IMR-90 (cell line): ENCODE data around the gene ARPP21. TPM values are rescaled to one million over a fixed set of nuclear protein-coding genes. Genes with fewer than 3 reads are reported as not detected.

Source experiments
- ATAC-seq: fragments of 200-7000 bp; cut with Tn5 transposase; 2 replicates; pipeline ENCODE4 v1.9.1; 2020; ENCODE audit warnings: low read depth, mild to moderate bottlenecking, moderate library complexity
- BruUV-seq: library from RNA; stranded (reverse); fragments of 400-500 nt; replicated peaks from 2 replicates; lab custom pipeline; 2021; lab: Mats Ljungman, UMichigan
- CTCF ChIA-PET: fragments of 300-600 bp; formaldehyde crosslinking; extraction: SDS; loops from one replicate; lab custom pipeline; 2021; ENCODE audit warnings: antibody characterized with exemption; lab: Yijun Ruan, JAX
- POLR2A ChIA-PET: fragments of 300-600 bp; sonication (Branson Sonifier 250); formaldehyde crosslinking; loops from one replicate; lab custom pipeline; 2022; ENCODE audit warnings: antibody characterized with exemption; ENCODE audit not compliant: unreplicated experiment; lab: Charles Lee
- DNase-seq: peaks from one replicate; pipeline ENCODE4 v3.0.0; 2013
- H2AFZ ChIP-seq: replicated peaks from 2 replicates; pipeline ENCODE3; 2013; ENCODE audit warnings: low read length, mild to moderate bottlenecking; ENCODE audit not compliant: poor library complexity
- H2AK5ac ChIP-seq: 2 replicates; pipeline ENCODE4 v1.6.1; 2013; ENCODE audit warnings: low read depth, low read length, inconsistent platforms
- H2AK9ac ChIP-seq: replicated peaks from 2 replicates; pipeline ENCODE3; 2013; ENCODE audit warnings: mild to moderate bottlenecking, low read depth, low read length, moderate library complexity; ENCODE audit not compliant: poor library complexity
- H2BK120ac ChIP-seq: 2 replicates; pipeline ENCODE4 v1.6.1; 2013; ENCODE audit warnings: low read depth, low read length, inconsistent platforms
- H2BK15ac ChIP-seq: 3 replicates; pipeline ENCODE4 v1.6.1; 2013; ENCODE audit warnings: low read depth, low read length, inconsistent platforms
- H2BK20ac ChIP-seq: 2 replicates; pipeline ENCODE4 v1.6.1; 2013; ENCODE audit warnings: low read depth, mild to moderate bottlenecking, inconsistent platforms, low read length, moderate library complexity
- H2BK5ac ChIP-seq: 2 replicates; pipeline ENCODE4 v1.6.1; 2013; ENCODE audit warnings: mild to moderate bottlenecking, low read depth, low read length, inconsistent platforms; ENCODE audit not compliant: poor library complexity, severe bottlenecking
- H3K14ac ChIP-seq: replicated peaks from 2 replicates; pipeline ENCODE4 v1.6.1; 2013; ENCODE audit warnings: low read depth, low read length, inconsistent platforms
- H3K18ac ChIP-seq: 2 replicates; pipeline ENCODE4 v1.6.1; 2013; ENCODE audit warnings: low read depth, low read length, control low read depth
- H3K23ac ChIP-seq: 2 replicates; pipeline ENCODE4 v1.6.1; 2013; ENCODE audit warnings: low read depth, low read length, inconsistent platforms
- H3K27ac ChIP-seq: 2 replicates; pipeline ENCODE4 v1.5.1; 2013; ENCODE audit warnings: mild to moderate bottlenecking, control low read depth, low read length; ENCODE audit not compliant: insufficient read depth
- H3K27me3 ChIP-seq: 2 replicates; pipeline ENCODE4 v1.6.1; 2013; ENCODE audit warnings: low read length; ENCODE audit not compliant: control insufficient read depth, insufficient read depth
- H3K36me3 ChIP-seq: 2 replicates; pipeline ENCODE4 v1.6.1; 2013; ENCODE audit warnings: low read length, mixed read lengths; ENCODE audit not compliant: control insufficient read depth, insufficient read depth
- H3K4ac ChIP-seq: 2 replicates; pipeline ENCODE4 v1.6.1; 2013; ENCODE audit warnings: low read depth, low read length, inconsistent platforms
- H3K4me1 ChIP-seq: 2 replicates; pipeline ENCODE4 v1.6.1; 2013; ENCODE audit warnings: low read length, mixed read lengths; ENCODE audit not compliant: control insufficient read depth, insufficient read depth
- H3K4me2 ChIP-seq: 2 replicates; pipeline ENCODE4 v1.6.1; 2013; ENCODE audit warnings: low read depth, mild to moderate bottlenecking, control low read depth, low read length, moderate library complexity
- H3K4me3 ChIP-seq: 2 replicates; pipeline ENCODE4 v1.5.1; 2013; ENCODE audit warnings: low read depth, mild to moderate bottlenecking, control low read depth, low read length, moderate library complexity; ENCODE audit not compliant: insufficient read depth
- H3K56ac ChIP-seq: 2 replicates; pipeline ENCODE4 v1.6.1; 2013; ENCODE audit warnings: low read length, inconsistent platforms; ENCODE audit not compliant: insufficient read depth; ENCODE audit errors: extremely low read depth
- H3K79me1 ChIP-seq, 2 experiments: 2 replicates each; pipeline ENCODE4 v1.6.1; 2013; ENCODE audit warnings: low read length in 2 of 2, inconsistent platforms in 1 of 2, low read depth in 1 of 2
- H3K9ac ChIP-seq: 2 replicates; pipeline ENCODE4 v1.6.1; 2013; ENCODE audit warnings: low read depth, low read length, control low read depth
- H3K9me1 ChIP-seq: 2 replicates; pipeline ENCODE4 v1.6.1; 2013; ENCODE audit warnings: low read length, inconsistent platforms; ENCODE audit not compliant: insufficient read depth
- H3K9me3 ChIP-seq: 2 replicates; pipeline ENCODE4 v1.6.1; 2013; ENCODE audit warnings: low read length; ENCODE audit not compliant: control insufficient read depth, insufficient read depth
- H4K20me1 ChIP-seq: 2 replicates; pipeline ENCODE4 v1.6.1; 2013; ENCODE audit warnings: low read length, inconsistent platforms; ENCODE audit not compliant: insufficient read depth
- H4K5ac ChIP-seq: 2 replicates; pipeline ENCODE4 v1.6.1; 2013; ENCODE audit warnings: mild to moderate bottlenecking, low read depth, low read length, control low read depth
- H4K8ac ChIP-seq, 2 experiments: 2 replicates each; pipeline ENCODE4 v1.6.1; 2013; ENCODE audit warnings: low read depth in 2 of 2, low read length in 2 of 2, control low read depth in 1 of 2, inconsistent platforms in 1 of 2
- H4K91ac ChIP-seq: 2 replicates; pipeline ENCODE4 v1.6.1; 2013; ENCODE audit warnings: low read depth, low read length, inconsistent platforms; ENCODE audit not compliant: insufficient read depth
- BHLHE40 ChIP-seq: fragments of 150-350 bp; IDR thresholded peaks from 2 replicates; pipeline ENCODE4 v1.6.1; 2016; ENCODE audit warnings: mild to moderate bottlenecking, low read depth, low read length
- CEBPB ChIP-seq: IDR thresholded peaks from 2 replicates; pipeline ENCODE4 v1.6.1; 2012; ENCODE audit warnings: low read depth, low read length, improper control_type of control experiment
- CHD1 ChIP-seq: IDR thresholded peaks from 2 replicates; pipeline ENCODE4 v1.6.1; 2012; ENCODE audit warnings: low read depth, low read length, improper control_type of control experiment
- FOS ChIP-seq: fragments of 150-350 bp; IDR thresholded peaks from 2 replicates; pipeline ENCODE4 v1.6.1; 2016; ENCODE audit warnings: low read depth, low read length
- MAFK ChIP-seq: IDR thresholded peaks from 2 replicates; pipeline ENCODE4 v1.6.1; 2012; ENCODE audit warnings: low read depth, low read length, improper control_type of control experiment
- MAZ ChIP-seq: IDR thresholded peaks from 2 replicates; pipeline ENCODE4 v1.6.1; 2012; ENCODE audit warnings: low read depth, mild to moderate bottlenecking, low read length, improper control_type of control experiment, moderate library complexity, borderline replicate concordance
- MXI1 ChIP-seq: IDR thresholded peaks from 2 replicates; pipeline ENCODE4 v1.6.1; 2012; ENCODE audit warnings: low read depth, mild to moderate bottlenecking, low read length, moderate library complexity, borderline replicate concordance
- NFE2L2 ChIP-seq: fragments of 150-350 bp; IDR thresholded peaks from 2 replicates; pipeline ENCODE4 v1.6.1; 2016; ENCODE audit warnings: low read depth, mild to moderate bottlenecking, low read length
- RCOR1 ChIP-seq: IDR thresholded peaks from 2 replicates; pipeline ENCODE4 v1.6.1; 2012; ENCODE audit warnings: mild to moderate bottlenecking, low read length, improper control_type of control experiment; ENCODE audit not compliant: insufficient replicate concordance
- RFX5 ChIP-seq: IDR thresholded peaks from 2 replicates; pipeline ENCODE4 v1.8.0; 2012; ENCODE audit warnings: low read depth, mild to moderate bottlenecking, low read length, moderate library complexity
- SMC3 ChIP-seq: fragments of 150-350 bp; IDR thresholded peaks from 2 replicates; pipeline ENCODE4 v1.6.1; 2016; ENCODE audit warnings: low read depth, mild to moderate bottlenecking, antibody characterized with exemption, low read length, moderate library complexity
- WGBS, 2 experiments: methylation state at CpG; one replicate each; pipeline versions ENCODE4 v1.1.5 to v1.1.7; 2013; ENCODE audit warnings: missing lambda C conversion rate in 2 of 2; ENCODE audit not compliant: insufficient read length in 1 of 2; ENCODE audit errors: extremely low coverage in 2 of 2; 5-methylcytosine and 5-hydroxymethylcytosine counted together
- dilution Hi-C: fragments of 300-500 bp; cut with HindIII; formaldehyde crosslinking; loops from one replicate; pipeline ENCODE4 v1.14.3; 2018; ENCODE audit warnings: low sequenced_read_pairs; ENCODE audit not compliant: unreplicated experiment
- in situ Hi-C: fragments of 300-500 bp; cut with MboI; formaldehyde crosslinking; loops from 3 replicates; pipeline ENCODE4 v1.14.3; 2019; ENCODE audit warnings: low sequenced_read_pairs, inconsistent platforms, mixed read lengths
- intact Hi-C: fragments of 100-400 bp; cut with micrococcal nuclease; formaldehyde crosslinking; loops from 2 replicates; pipeline ENCODE4 v1.10.0; 2022
- polyA plus RNA-seq, 3 experiments: library from polyadenylated mRNA; depleted of rRNA; stranded (reverse); fragments of >200 nt; gene quantifications; 2 replicates each; pipeline ENCODE4 v1.2.3, GENCODE V29; 2012; ENCODE audit warnings: low replicate concordance in 1 of 3
- total RNA-seq: library from RNA; depleted of rRNA; stranded (reverse); fragments of >200 nt; gene quantifications from 2 replicates; pipeline ENCODE4 v1.2.3, GENCODE V29; 2012
- TF ChIP-seq, protein P1 (sequence below): conservative IDR thresholded peaks from 2 replicates; pipeline ENCODE4 v1.5.1; 2012; ENCODE audit warnings: mild to moderate bottlenecking, low read depth, low read length, improper control_type of control experiment
- TF ChIP-seq, protein P2 (sequence below): fragments of 150-350 bp; IDR thresholded peaks from 2 replicates; pipeline ENCODE4 v1.6.1; 2017; ENCODE audit warnings: mild to moderate bottlenecking, antibody characterized with exemption, low read length, low read depth
- TF ChIP-seq, protein P3 (sequence below): fragments of 150-350 bp; IDR thresholded peaks from 2 replicates; pipeline ENCODE4 v1.6.1; 2016; ENCODE audit warnings: low read depth, mild to moderate bottlenecking, low read length, moderate library complexity, borderline replicate concordance

Gene ARPP21
- total and polyA plus RNA-seq, 2 of the 4 experiments (the other 2 are of a cell fraction), result not detected

DNA sequence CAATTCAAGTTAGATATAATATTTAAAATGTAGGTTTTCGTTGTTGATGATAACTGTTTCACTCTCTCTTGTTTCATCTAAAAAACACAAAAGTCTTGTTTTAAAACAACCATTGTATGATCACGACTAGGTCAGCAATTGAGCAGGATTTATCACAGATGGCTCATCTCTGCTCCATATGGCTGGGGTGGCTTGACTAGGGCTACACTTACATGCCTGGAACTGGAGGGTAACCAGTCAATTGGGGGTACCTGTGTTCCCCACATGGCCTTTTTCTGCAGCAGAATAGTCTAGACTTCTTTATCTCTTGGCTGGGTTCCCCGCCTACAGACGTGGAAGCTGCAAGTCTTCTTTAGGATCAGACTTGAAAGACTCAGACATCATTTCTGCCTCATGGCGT is 103.9 kb downstream of the ARPP21 start:
- intact Hi-C loops (no loop called here), in situ Hi-C loops (no loop called here), dilution Hi-C loops (no loop called here)
- Histone ChIP-seq H4K5ac (no peak overlapping the region), H3K9ac (no peak overlapping the region), H2BK15ac (no peak overlapping the region), H3K36me3 (no peaks in the 10 kb centered on the region), H4K20me1 (no peaks in the 10 kb centered on the region), H3K79me1 (no peaks in the 10 kb centered on the region), H2BK120ac (no peak overlapping the region), H3K4me1 (no peaks in the 10 kb centered on the region), H3K56ac (no peak overlapping the region), H3K9me1 (no peaks in the 10 kb centered on the region), H2AK5ac (no peak overlapping the region), H3K4ac (no peak overlapping the region), H2AFZ (no peak overlapping the region), H2BK20ac (no peak overlapping the region), H3K27ac (no peak overlapping the region), H3K9me3 (peaks cover 7% of the 10 kb centered on the region; the same call in 1 of the 2 replicates), H4K91ac (no peak overlapping the region), H3K27me3 (no peaks in the 10 kb centered on the region), H3K14ac (no peak overlapping the region), H3K4me3 (no peak overlapping the region), H3K4me2 (no peak overlapping the region), H2BK5ac (no peak overlapping the region), H4K8ac (no peak overlapping the region), H2AK9ac (no peak overlapping the region), H3K23ac (no peak overlapping the region), H3K18ac (no peak overlapping the region)
- ATAC-seq (no peak), DNase-seq (no peak)
- no peak for TF ChIP-seq RFX5
- no peak for TF ChIP-seq BHLHE40
- TF ChIP-seq NFE2L2, result no peak
- no peak for TF ChIP-seq CEBPB
- no peak for TF ChIP-seq RCOR1
- no peak for TF ChIP-seq MXI1
- TF ChIP-seq, protein P1, sequence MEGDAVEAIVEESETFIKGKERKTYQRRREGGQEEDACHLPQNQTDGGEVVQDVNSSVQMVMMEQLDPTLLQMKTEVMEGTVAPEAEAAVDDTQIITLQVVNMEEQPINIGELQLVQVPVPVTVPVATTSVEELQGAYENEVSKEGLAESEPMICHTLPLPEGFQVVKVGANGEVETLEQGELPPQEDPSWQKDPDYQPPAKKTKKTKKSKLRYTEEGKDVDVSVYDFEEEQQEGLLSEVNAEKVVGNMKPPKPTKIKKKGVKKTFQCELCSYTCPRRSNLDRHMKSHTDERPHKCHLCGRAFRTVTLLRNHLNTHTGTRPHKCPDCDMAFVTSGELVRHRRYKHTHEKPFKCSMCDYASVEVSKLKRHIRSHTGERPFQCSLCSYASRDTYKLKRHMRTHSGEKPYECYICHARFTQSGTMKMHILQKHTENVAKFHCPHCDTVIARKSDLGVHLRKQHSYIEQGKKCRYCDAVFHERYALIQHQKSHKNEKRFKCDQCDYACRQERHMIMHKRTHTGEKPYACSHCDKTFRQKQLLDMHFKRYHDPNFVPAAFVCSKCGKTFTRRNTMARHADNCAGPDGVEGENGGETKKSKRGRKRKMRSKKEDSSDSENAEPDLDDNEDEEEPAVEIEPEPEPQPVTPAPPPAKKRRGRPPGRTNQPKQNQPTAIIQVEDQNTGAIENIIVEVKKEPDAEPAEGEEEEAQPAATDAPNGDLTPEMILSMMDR, result no peak
- TF ChIP-seq CHD1, result no peak
- TF ChIP-seq MAFK, result no peak
- no peak for TF ChIP-seq MAZ
- no peak for TF ChIP-seq FOS
- TF ChIP-seq, protein P2, sequence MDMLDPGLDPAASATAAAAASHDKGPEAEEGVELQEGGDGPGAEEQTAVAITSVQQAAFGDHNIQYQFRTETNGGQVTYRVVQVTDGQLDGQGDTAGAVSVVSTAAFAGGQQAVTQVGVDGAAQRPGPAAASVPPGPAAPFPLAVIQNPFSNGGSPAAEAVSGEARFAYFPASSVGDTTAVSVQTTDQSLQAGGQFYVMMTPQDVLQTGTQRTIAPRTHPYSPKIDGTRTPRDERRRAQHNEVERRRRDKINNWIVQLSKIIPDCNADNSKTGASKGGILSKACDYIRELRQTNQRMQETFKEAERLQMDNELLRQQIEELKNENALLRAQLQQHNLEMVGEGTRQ, result no peak
- TF ChIP-seq SMC3, result no peak
- TF ChIP-seq, protein P3, sequence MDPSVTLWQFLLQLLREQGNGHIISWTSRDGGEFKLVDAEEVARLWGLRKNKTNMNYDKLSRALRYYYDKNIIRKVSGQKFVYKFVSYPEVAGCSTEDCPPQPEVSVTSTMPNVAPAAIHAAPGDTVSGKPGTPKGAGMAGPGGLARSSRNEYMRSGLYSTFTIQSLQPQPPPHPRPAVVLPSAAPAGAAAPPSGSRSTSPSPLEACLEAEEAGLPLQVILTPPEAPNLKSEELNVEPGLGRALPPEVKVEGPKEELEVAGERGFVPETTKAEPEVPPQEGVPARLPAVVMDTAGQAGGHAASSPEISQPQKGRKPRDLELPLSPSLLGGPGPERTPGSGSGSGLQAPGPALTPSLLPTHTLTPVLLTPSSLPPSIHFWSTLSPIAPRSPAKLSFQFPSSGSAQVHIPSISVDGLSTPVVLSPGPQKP, result no peak
- no CpG with 5 or more reads among the region's 5 CpGs for WGBS, 2 experiments
- ChIA-PET POLR2A (no interaction called here), CTCF (no interaction called here)
- BruUV-seq, result no TSS peak
